ENCODE measurements around the gene ALDH1L2. TPM values are rescaled to one million over a fixed set of nuclear protein-coding genes. Genes with fewer than 3 reads are reported as not detected.

ALDH1L2 gene
- total RNA-seq, 1 experiment from 2014 or later: 0.15 TPM

- H3K27me3 ChIP-seq (ENCODE audit: low read length): no peaks in the 10 kb centered on the region
- ChIA-PET CTCF (no interaction called here), POLR2A (ENCODE audit: unreplicated experiment) (no interaction called here)
- H3K79me2 ChIP-seq (ENCODE audit: low read length): no peaks in the 10 kb centered on the region
- no peaks in the 10 kb centered on the region for H4K20me1 ChIP-seq (ENCODE audit: low read length)
- ATAC-seq (no peak), DNase-seq (no peak)
- no peak overlapping the region for H3K4me3 ChIP-seq (ENCODE audit: low read length)
- H3K9ac ChIP-seq (ENCODE audit: low read length): no peak overlapping the region
- H3K4me2 ChIP-seq (ENCODE audit: low read length): no peak overlapping the region
- H3F3A ChIP-seq (ENCODE audit: low read length, unreplicated experiment): no peaks in the 10 kb centered on the region
- H3K27ac ChIP-seq (ENCODE audit: low read length): no peak overlapping the region
- H3K36me3 ChIP-seq (ENCODE audit: low read depth, low read length): no peaks in the 10 kb centered on the region
- H3K9me2 ChIP-seq (replicated peaks; ENCODE audit: low read length): no peaks in the 10 kb centered on the region
- peaks cover 13% of the 10 kb centered on the region for H3K4me1 ChIP-seq (ENCODE audit: insufficient read depth, low read length)
- no peak overlapping the region for H2AFZ ChIP-seq (ENCODE audit: low read length)
- no TSS peak for BruUV-seq (replicated peaks)
- intact Hi-C loops (cut with micrococcal nuclease): no loop called here
- H3K9me3 ChIP-seq (ENCODE audit: low read length): no peaks in the 10 kb centered on the region
- TF ChIP-seq EZH2 (IDR thresholded peaks at IDR 0.05; ENCODE audit: low read length, unreplicated experiment): no peak
- no peak for TF ChIP-seq CTCF (conservative IDR thresholded peaks at IDR 0.05; ENCODE audit: low read depth, low read length)
Measured at GRCh38 chr12:104976703-104977102, 107.6 kb downstream of the ALDH1L2 start.

GRCh38 chr12:104975587-104976343, 108.5 kb downstream of the ALDH1L2 start:
- Histone ChIP-seq H3K36me3 (ENCODE audit: low read depth, low read length) (no peaks in the 10 kb centered on the region), H3K9me3 (ENCODE audit: low read length) (no peaks in the 10 kb centered on the region), H3K27me3 (ENCODE audit: low read length) (no peaks in the 10 kb centered on the region), H3K9me2 (replicated peaks; ENCODE audit: low read length) (no peaks in the 10 kb centered on the region), H2AFZ (ENCODE audit: low read length) (no peak overlapping the region), H3K9ac (ENCODE audit: low read length) (no peak overlapping the region), H3K4me1 (ENCODE audit: insufficient read depth, low read length) (peaks cover 13% of the 10 kb centered on the region), H4K20me1 (ENCODE audit: low read length) (no peaks in the 10 kb centered on the region), H3K4me2 (ENCODE audit: low read length) (no peak overlapping the region), H3F3A (ENCODE audit: low read length, unreplicated experiment) (no peaks in the 10 kb centered on the region), H3K79me2 (ENCODE audit: low read length) (no peaks in the 10 kb centered on the region), H3K4me3 (ENCODE audit: low read length) (no peak overlapping the region), H3K27ac (ENCODE audit: low read length) (no peak overlapping the region)
- peak; percentile 12; the same call in 1 of the 2 replicates for ATAC-seq
- intact Hi-C loops (cut with micrococcal nuclease): no loop called here
- TF ChIP-seq EZH2 (IDR thresholded peaks at IDR 0.05; ENCODE audit: low read length, unreplicated experiment) (no peak), EZH2phosphoT487 (IDR thresholded peaks at IDR 0.05; ENCODE audit: borderline replicate concordance, low read length) (no peak)
- POLR2A ChIA-PET (ENCODE audit: unreplicated experiment): no interaction called here
- no TSS peak for BruUV-seq (replicated peaks)
- DNase-seq: peak; percentile 48
- CTCF ChIA-PET: no interaction called here

- Histone ChIP-seq H3F3A (ENCODE audit: low read length, unreplicated experiment) (no peaks in the 10 kb centered on the region), H3K27me3 (ENCODE audit: low read length) (no peaks in the 10 kb centered on the region), H3K4me2 (ENCODE audit: low read length) (peak overlapping the region; percentile 71), H3K27ac (ENCODE audit: low read length) (peak overlapping the region; percentile 52), H3K9me2 (replicated peaks; ENCODE audit: low read length) (no peaks in the 10 kb centered on the region), H3K4me1 (ENCODE audit: insufficient read depth, low read length) (peaks cover 11% of the 10 kb centered on the region), H3K9me3 (ENCODE audit: low read length) (no peaks in the 10 kb centered on the region), H3K9ac (ENCODE audit: low read length) (no peak overlapping the region), H3K4me3 (ENCODE audit: low read length) (no peak overlapping the region), H3K79me2 (ENCODE audit: low read length) (no peaks in the 10 kb centered on the region), H2AFZ (ENCODE audit: low read length) (peak overlapping the region; percentile 54; the same call in 1 of the 2 replicates), H4K20me1 (ENCODE audit: low read length) (no peaks in the 10 kb centered on the region), H3K36me3 (ENCODE audit: low read depth, low read length) (no peaks in the 10 kb centered on the region)
- no TSS peak for BruUV-seq (replicated peaks)
- POLR2A ChIA-PET (ENCODE audit: unreplicated experiment): no interaction called here
- ATAC-seq (peak; percentile 97), DNase-seq (peak; percentile 93)
- CTCF ChIA-PET: no interaction called here
- no peak for TF ChIP-seq EZH2phosphoT487 (IDR thresholded peaks at IDR 0.05; ENCODE audit: borderline replicate concordance, low read length)
- TF ChIP-seq EZH2 (IDR thresholded peaks at IDR 0.05; ENCODE audit: low read length, unreplicated experiment): no peak
- TF ChIP-seq CTCF (conservative IDR thresholded peaks at IDR 0.05; ENCODE audit: low read depth, low read length): no peak
- intact Hi-C loops (cut with micrococcal nuclease): no loop called here
Measured at GRCh38 chr12:104974626-104975290, 109.5 kb downstream of the ALDH1L2 start.
